Amniotic stem cell (primary cell): ENCODE results near the gene PTPRM.

Experiments
- DNase-seq: peaks from one replicate; lab custom pipeline; 2025; lab: John Stamatoyannopoulos, UW

Gene PTPRM

GRCh38 chr18:7629416-7629815 lies 62.3 kb downstream of the PTPRM start:
- no peak for DNase-seq

- no peak for DNase-seq
Measured at GRCh38 chr18:7630731-7631442, 63.8 kb downstream of the PTPRM start.

GRCh38 chr18:7632152-7633098 lies 65.3 kb downstream of the PTPRM start:
- no peak for DNase-seq

- DNase-seq, result no peak
Measured at GRCh38 chr18:7633171-7633570, 66.1 kb downstream of the PTPRM start.

- no peak for DNase-seq
Measured at GRCh38 chr18:7635948-7636347, 68.8 kb downstream of the PTPRM start.

DNA sequence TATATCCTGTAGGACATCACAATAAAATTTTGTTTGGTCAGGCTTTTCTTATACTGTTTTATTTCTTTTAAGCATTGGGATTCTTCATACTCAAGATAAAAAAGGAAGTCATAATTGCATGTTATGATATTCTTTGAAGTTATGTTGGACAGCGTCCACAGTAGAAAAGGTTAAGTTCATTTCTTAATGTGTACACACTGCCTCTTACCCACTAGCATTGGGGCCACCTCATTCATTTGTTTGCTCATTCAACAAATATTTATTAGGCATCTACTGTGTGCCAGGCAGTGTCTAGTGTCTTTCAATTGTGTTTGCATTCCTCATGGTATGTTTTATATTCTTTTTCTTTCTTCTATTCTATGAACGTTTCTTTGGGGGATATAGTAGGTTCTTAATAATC lies 70.2 kb downstream of the PTPRM start:
- DNase-seq, result no peak

- no peak for DNase-seq
Measured at GRCh38 chr18:7638321-7638720, 71.2 kb downstream of the PTPRM start.

DNA sequence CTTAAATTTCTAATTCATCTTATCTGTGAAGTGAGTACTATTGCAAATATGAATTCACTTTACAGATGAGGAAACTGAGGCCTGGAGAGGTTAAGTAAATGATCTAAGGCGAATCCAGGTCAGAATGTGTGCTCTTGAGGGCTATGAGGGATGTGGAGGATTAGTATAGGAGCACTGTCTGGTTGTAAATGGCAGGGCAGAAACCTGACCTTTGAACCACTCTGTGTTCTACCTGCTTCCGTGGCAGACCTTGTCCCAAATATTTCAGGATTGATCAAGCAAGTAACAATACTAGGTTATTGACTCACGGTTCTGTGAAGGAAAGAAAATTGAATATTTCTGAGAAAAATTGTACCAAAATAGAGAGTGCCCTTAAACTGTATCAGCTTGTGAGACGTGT lies 74.7 kb downstream of the PTPRM start:
- DNase-seq, result no peak

DNA sequence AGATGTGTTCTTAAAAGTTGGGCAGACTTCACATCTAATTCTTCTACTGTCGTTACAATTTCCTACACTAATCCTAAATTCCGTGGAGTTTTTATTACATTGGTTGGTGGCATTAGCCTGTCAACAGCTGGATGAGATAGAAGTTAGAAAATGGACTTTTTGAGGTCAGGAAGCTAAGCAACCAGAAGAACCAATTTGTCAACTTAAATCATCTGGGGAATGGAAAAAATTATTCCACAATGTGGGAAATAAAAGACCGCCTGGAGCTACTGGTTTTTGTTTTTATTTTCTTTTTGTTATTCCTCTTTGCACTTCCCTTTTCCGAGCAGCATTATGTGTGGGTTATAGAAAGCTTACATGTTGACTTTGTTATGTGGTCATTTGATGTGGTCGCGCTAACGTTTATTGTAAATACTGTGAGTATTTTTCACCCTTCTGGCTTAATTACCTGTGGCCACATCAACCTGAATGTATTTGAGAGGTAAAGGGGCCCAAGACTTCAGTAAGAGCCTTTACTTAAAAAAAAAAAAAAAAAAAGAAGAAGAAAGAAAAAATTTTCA lies 75.3 kb downstream of the PTPRM start:
- no peak for DNase-seq

- no peak for DNase-seq
Measured at GRCh38 chr18:7645756-7646155, 78.6 kb downstream of the PTPRM start.

GRCh38 chr18:7646174-7646886 lies 79.2 kb downstream of the PTPRM start:
- no peak for DNase-seq

GRCh38 chr18:7647500-7647899 lies 80.4 kb downstream of the PTPRM start:
- DNase-seq, result no peak

- no peak for DNase-seq
Measured at GRCh38 chr18:7657050-7657449, 89.9 kb downstream of the PTPRM start.

- DNase-seq, result no peak
Measured at GRCh38 chr18:7657937-7658336, 90.8 kb downstream of the PTPRM start.

DNA sequence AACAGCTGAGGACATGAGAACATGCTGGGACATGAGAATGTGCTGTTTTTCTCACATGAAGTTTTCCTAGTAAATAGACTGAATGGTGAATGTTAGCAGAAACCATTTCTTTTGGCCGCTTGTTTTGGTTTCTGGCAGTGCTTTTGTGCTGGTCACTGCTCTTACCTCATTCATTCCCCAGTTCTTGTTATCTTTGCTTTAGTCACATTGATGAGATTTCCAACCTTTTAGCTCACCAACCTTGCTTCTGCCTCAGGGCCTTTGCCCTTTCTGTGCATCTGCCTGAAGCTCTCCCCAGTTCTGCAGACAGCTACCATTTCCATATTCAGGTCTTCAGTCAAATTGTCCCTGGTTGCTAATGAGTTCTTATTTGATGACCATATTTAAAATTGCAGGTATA lies 91.6 kb downstream of the PTPRM start:
- DNase-seq, result no peak

DNA sequence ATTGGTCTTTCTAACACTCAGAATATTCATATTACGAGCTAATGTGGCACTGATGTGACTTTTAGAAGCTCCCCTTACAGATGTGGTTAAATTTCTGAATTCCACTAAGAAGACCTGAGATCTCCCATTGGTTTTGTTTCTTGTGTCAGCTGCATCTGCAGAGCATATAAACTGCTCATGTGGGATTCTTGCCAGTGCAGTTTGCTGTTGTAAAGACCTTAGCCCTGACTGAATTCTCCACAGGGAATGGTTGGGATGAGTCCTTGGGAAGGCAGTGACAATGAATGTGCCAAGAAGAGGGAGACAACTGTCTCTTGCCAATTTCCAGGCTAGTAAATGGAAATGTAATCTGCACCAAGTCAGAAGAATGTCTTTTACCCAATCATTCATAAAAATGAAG lies 94.1 kb downstream of the PTPRM start:
- DNase-seq, result no peak

DNA sequence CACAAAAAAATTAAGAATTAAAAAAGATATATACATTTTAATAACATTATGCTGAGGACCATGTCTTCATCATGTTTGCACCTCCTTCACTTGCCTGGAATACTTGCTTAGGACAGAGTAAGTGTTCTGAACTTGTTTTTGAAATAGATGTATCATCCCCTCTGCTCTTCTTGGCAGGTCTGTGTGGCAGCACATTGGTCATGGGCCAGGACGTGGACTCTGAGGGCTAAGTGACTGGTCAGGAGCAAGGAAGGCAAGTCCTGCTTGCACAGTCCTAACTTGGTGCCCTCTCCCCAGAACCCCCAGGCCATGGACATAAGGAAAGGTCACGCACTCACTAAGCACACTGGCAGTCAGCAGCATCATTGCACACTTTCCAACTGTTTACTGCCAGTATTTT lies 95.8 kb downstream of the PTPRM start:
- DNase-seq, result no peak

GRCh38 chr18:7663366-7664312 lies 96.5 kb downstream of the PTPRM start:
- DNase-seq, result no peak

GRCh38 chr18:7666195-7666776 lies 99.2 kb downstream of the PTPRM start:
- DNase-seq, result no peak

DNA sequence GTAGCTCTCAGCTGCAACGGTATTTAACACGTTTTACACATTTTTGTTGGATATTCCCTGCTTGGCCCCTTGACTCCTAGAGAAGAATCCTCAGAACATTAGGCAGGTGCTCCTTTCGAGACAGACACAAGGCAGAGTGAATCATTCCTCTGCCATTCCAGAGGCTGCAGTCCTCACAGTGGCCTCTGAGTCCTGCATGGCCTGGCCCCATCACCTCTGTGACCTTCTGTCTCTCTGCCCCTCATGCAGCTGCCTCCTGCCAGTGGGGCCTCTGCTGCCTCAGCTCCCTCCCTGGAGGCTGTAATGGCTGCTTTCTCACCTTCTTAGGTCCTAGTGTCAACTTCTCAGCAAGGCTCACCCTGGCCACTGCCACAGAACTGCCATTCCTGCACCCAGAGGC lies 101.3 kb downstream of the PTPRM start:
- DNase-seq, result no peak

DNA sequence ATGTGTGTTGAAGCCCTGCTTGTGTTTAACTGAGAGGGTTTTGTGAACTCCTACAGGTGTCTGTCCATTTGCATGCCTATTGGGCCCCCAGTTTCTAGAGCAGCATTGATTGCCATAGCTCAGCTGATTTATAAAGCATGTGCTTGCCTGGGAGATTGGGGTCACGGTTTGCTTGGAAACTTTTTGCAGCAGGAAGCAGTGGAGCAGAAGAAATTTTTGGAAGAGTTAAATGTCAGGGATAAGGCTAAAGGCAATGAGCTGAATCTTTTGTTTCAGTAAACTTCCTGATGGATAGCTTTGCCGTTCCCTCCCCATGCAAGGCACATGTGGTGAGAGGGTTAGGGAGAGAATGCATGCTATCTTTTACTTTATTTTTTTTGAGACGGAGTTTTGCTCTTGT lies 102.2 kb downstream of the PTPRM start:
- no peak for DNase-seq
